ENCODE measurements around the gene AIDA.

Gene AIDA

DNA sequence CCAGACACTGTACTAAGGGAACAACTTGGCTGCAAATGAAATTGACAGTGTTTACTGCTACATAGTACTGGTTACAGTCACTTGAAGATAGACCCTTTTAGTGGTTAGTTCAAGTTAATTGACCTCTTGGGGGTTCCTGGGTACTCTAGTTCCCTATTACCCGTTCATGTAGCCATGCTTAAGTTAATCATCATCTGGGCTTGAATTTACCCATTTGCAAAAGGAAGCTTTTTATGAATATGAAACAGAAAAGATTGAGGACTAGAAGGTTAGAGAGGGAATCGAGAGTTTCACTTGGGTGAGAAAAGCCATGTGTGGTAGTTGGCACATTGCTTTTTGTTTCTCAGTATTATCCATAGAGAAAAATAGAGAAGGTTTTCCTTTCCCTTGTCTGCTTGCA, 91.7 kb downstream of the AIDA start:
- no peak overlapping the region for H3K4me3 ChIP-seq (ENCODE audit: low read depth, low read length)
- TF ChIP-seq, protein P1, sequence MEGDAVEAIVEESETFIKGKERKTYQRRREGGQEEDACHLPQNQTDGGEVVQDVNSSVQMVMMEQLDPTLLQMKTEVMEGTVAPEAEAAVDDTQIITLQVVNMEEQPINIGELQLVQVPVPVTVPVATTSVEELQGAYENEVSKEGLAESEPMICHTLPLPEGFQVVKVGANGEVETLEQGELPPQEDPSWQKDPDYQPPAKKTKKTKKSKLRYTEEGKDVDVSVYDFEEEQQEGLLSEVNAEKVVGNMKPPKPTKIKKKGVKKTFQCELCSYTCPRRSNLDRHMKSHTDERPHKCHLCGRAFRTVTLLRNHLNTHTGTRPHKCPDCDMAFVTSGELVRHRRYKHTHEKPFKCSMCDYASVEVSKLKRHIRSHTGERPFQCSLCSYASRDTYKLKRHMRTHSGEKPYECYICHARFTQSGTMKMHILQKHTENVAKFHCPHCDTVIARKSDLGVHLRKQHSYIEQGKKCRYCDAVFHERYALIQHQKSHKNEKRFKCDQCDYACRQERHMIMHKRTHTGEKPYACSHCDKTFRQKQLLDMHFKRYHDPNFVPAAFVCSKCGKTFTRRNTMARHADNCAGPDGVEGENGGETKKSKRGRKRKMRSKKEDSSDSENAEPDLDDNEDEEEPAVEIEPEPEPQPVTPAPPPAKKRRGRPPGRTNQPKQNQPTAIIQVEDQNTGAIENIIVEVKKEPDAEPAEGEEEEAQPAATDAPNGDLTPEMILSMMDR (IDR thresholded peaks at IDR 0.05; ENCODE audit: low read depth, low read length, missing control alignments), result no peak
- DNase-seq (ENCODE audit: low read depth), result no peak

DNA sequence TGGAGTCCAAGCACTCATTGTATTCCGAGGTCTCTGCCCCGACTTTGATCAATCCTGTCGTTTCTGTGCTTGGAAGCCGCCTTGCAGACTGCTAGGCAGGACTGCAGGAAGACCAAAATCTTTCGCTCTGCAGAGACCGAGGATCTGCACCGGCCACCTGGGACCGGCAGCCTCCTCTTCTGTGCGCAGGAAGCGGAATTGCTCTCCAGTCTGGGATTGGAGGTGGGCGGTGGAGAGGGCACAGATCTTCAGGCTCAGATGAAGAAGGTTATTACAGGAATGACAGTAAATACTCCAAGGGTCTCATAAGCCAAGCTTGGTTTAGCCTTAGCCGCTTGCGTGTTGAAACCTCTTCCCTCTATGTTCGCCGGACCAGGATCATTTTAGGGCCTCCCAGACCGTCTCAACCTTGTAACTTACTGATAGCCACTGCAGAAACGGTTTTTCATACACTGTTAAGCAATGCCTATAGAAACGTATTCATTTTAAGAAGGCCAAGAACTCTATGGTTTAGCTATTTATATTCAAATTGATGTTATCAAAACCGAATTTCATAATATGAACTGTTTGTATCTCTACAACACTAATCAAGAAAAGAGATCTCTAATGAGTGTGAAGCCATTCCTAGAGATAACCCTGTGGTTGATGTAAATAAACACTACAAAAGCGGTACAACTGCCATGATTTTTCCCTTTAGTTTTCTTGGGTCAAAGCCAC, 93.3 kb downstream of the AIDA start:
- no peak for DNase-seq (ENCODE audit: low read depth)

More for the DNA sequence above, 93.3 kb downstream of the AIDA start:
- H3K4me3 ChIP-seq (ENCODE audit: low read depth, low read length), result peak overlapping the region; percentile 89
- TF ChIP-seq, protein P1 (IDR thresholded peaks at IDR 0.05; ENCODE audit: low read depth, low read length, missing control alignments), result no peak
